IPS-18a (cell line): ENCODE measurements around the gene BAZ1B.

Experiments used
- H3K27ac ChIP-seq: one replicate; pipeline ENCODE4 v1.5.1; 2013; ENCODE audit warnings: low read length
- H3K27me3 ChIP-seq: one replicate; pipeline ENCODE4 v1.6.1; 2013; ENCODE audit warnings: mild to moderate bottlenecking, low read length; ENCODE audit not compliant: control insufficient read depth, insufficient read depth
- H3K36me3 ChIP-seq: one replicate; pipeline ENCODE4 v1.6.1; 2013; ENCODE audit warnings: low read depth, low read length; ENCODE audit not compliant: control insufficient read depth
- H3K4me1 ChIP-seq: one replicate; pipeline ENCODE4 v1.6.1; 2013; ENCODE audit warnings: low read depth, low read length; ENCODE audit not compliant: control insufficient read depth
- H3K4me3 ChIP-seq: one replicate; pipeline ENCODE4 v1.5.1; 2013; ENCODE audit warnings: low read length
- H3K9ac ChIP-seq: one replicate; pipeline ENCODE4 v1.6.1; 2013; ENCODE audit warnings: mild to moderate bottlenecking, low read length, moderate library complexity
- H3K9me3 ChIP-seq: one replicate; pipeline ENCODE4 v1.6.1; 2013; ENCODE audit warnings: low read depth, low read length; ENCODE audit not compliant: control insufficient read depth

The BAZ1B gene

GRCh38 chr7:73461782-73462285 lies 60.3 kb downstream of the BAZ1B start:
- H3K27ac ChIP-seq: no peak overlapping the region
- H3K9me3 ChIP-seq: no peaks in the 10 kb centered on the region
- no peaks in the 10 kb centered on the region for H3K27me3 ChIP-seq
- peaks cover 90% of the 10 kb centered on the region for H3K36me3 ChIP-seq
- H3K9ac ChIP-seq: no peak overlapping the region
- H3K4me3 ChIP-seq: no peak overlapping the region
- H3K4me1 ChIP-seq: no peaks in the 10 kb centered on the region

- H3K27ac ChIP-seq: no peak overlapping the region
- H3K9me3 ChIP-seq: no peaks in the 10 kb centered on the region
- no peak overlapping the region for H3K9ac ChIP-seq
- H3K4me1 ChIP-seq: no peaks in the 10 kb centered on the region
- H3K27me3 ChIP-seq: no peaks in the 10 kb centered on the region
- H3K36me3 ChIP-seq: peaks cover 78% of the 10 kb centered on the region
- H3K4me3 ChIP-seq: no peak overlapping the region
Observed at GRCh38 chr7:73454424-73454823, 67.7 kb downstream of the BAZ1B start.

GRCh38 chr7:73452999-73453635 lies 69.0 kb downstream of the BAZ1B start:
- no peaks in the 10 kb centered on the region for H3K4me1 ChIP-seq
- H3K4me3 ChIP-seq: no peak overlapping the region
- no peak overlapping the region for H3K9ac ChIP-seq
- peaks cover 82% of the 10 kb centered on the region for H3K36me3 ChIP-seq
- no peaks in the 10 kb centered on the region for H3K27me3 ChIP-seq
- no peak overlapping the region for H3K27ac ChIP-seq
- H3K9me3 ChIP-seq: no peaks in the 10 kb centered on the region

DNA sequence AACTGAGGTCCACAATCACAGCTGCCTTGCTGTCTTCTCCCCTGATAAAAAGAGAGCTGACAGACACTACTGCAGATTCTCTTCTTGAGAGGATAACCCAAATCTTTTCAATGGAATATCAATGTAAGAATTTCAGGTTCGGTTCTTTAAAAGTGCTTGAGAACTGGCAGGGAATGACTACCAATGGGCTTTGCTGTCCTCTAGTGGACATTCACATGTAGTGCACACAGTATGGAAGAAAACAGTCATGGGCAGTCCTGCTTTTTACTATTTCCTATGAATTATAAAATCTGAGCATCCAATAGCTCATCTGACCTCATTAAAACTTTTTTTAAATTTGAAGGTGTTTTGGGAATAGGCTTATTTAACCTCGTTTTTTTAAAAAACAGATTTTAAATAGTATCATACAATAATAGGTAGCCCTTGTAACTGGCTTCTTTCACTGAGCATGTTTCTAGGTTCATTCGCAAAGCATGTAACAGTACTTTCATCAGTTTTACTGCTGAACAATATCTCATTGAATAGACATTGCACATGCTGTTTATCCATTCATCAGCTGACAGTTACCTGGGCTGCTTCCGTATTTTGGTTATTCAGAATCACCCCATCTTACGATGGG lies 70.2 kb downstream of the BAZ1B start:
- Histone ChIP-seq H3K4me1 (no peaks in the 10 kb centered on the region), H3K36me3 (peaks cover 82% of the 10 kb centered on the region), H3K27me3 (no peaks in the 10 kb centered on the region), H3K9ac (no peak overlapping the region), H3K4me3 (no peak overlapping the region), H3K27ac (no peak overlapping the region), H3K9me3 (no peaks in the 10 kb centered on the region)

- Histone ChIP-seq H3K4me3 (no peak overlapping the region), H3K9ac (no peak overlapping the region), H3K27ac (no peak overlapping the region), H3K4me1 (no peaks in the 10 kb centered on the region), H3K27me3 (no peaks in the 10 kb centered on the region), H3K36me3 (peaks cover 82% of the 10 kb centered on the region), H3K9me3 (no peaks in the 10 kb centered on the region)
Observed at GRCh38 chr7:73449422-73449821, 72.7 kb downstream of the BAZ1B start.

DNA sequence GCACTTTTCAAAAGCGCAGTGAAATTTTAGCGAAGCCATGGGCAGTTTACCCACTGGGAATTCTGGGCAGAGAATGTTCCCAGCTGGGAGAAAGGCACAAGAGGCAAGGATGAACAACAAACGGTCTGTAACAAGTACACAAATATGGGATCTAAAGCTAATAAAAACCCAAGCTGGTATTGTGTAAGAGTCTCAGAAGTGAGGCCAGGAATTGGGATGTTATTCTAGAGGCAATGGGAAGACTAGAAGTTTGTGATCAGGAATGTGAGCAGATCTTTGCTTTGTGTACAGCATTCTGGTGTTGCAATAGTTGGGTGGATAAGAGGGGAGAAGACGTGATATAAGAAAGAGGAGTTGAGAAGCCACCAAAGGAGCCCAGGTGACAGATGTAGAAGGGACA lies 73.5 kb downstream of the BAZ1B start:
- H3K27me3 ChIP-seq: no peaks in the 10 kb centered on the region
- H3K9ac ChIP-seq: no peak overlapping the region
- H3K36me3 ChIP-seq: peaks cover 87% of the 10 kb centered on the region
- H3K4me3 ChIP-seq: no peak overlapping the region
- H3K27ac ChIP-seq: no peak overlapping the region
- H3K4me1 ChIP-seq: no peaks in the 10 kb centered on the region
- no peaks in the 10 kb centered on the region for H3K9me3 ChIP-seq

GRCh38 chr7:73447121-73447733 lies 74.9 kb downstream of the BAZ1B start:
- Histone ChIP-seq H3K4me3 (no peak overlapping the region), H3K9ac (no peak overlapping the region), H3K27me3 (no peaks in the 10 kb centered on the region), H3K27ac (no peak overlapping the region), H3K9me3 (no peaks in the 10 kb centered on the region), H3K36me3 (peaks cover 94% of the 10 kb centered on the region), H3K4me1 (no peaks in the 10 kb centered on the region)

DNA sequence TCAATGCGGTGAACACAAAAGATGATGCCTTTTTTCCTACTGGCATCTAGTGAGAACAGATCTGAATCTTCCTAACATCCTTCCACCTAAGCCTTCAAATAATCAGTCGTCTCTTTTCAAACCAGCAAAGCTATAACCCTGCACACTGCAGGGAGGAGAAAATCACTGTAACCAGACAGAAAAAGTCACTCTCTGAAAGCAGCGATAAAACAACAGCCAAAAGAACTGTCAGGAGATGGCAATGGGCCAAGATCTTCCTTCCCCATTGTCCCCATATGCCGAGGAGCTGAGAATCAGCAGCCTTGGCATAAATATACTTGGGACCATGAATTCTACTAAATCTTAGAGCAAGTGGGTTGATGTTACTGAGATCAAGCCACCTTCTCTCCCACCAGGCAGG lies 75.4 kb downstream of the BAZ1B start:
- H3K4me3 ChIP-seq: no peak overlapping the region
- H3K9me3 ChIP-seq: no peaks in the 10 kb centered on the region
- peaks cover 98% of the 10 kb centered on the region for H3K36me3 ChIP-seq
- H3K27me3 ChIP-seq: no peaks in the 10 kb centered on the region
- no peak overlapping the region for H3K27ac ChIP-seq
- no peaks in the 10 kb centered on the region for H3K4me1 ChIP-seq
- no peak overlapping the region for H3K9ac ChIP-seq

GRCh38 chr7:73443548-73444255 lies 78.4 kb downstream of the BAZ1B start:
- H3K36me3 ChIP-seq: peaks cover 80% of the 10 kb centered on the region
- H3K9me3 ChIP-seq: no peaks in the 10 kb centered on the region
- H3K27ac ChIP-seq: no peak overlapping the region
- H3K27me3 ChIP-seq: no peaks in the 10 kb centered on the region
- H3K9ac ChIP-seq: no peak overlapping the region
- H3K4me3 ChIP-seq: no peak overlapping the region
- no peaks in the 10 kb centered on the region for H3K4me1 ChIP-seq

- no peaks in the 10 kb centered on the region for H3K9me3 ChIP-seq
- H3K36me3 ChIP-seq: peaks cover 73% of the 10 kb centered on the region
- H3K9ac ChIP-seq: no peak overlapping the region
- H3K27ac ChIP-seq: no peak overlapping the region
- H3K4me1 ChIP-seq: no peaks in the 10 kb centered on the region
- no peaks in the 10 kb centered on the region for H3K27me3 ChIP-seq
- no peak overlapping the region for H3K4me3 ChIP-seq
Observed at GRCh38 chr7:73442903-73443500, 79.1 kb downstream of the BAZ1B start.

GRCh38 chr7:73442222-73442902 lies 79.7 kb downstream of the BAZ1B start:
- Histone ChIP-seq H3K4me1 (no peaks in the 10 kb centered on the region), H3K36me3 (peaks cover 66% of the 10 kb centered on the region), H3K4me3 (no peak overlapping the region), H3K27me3 (no peaks in the 10 kb centered on the region), H3K9me3 (no peaks in the 10 kb centered on the region), H3K27ac (no peak overlapping the region), H3K9ac (no peak overlapping the region)
